ENCODE measurements around the gene KLHL29.

The KLHL29 gene

DNA sequence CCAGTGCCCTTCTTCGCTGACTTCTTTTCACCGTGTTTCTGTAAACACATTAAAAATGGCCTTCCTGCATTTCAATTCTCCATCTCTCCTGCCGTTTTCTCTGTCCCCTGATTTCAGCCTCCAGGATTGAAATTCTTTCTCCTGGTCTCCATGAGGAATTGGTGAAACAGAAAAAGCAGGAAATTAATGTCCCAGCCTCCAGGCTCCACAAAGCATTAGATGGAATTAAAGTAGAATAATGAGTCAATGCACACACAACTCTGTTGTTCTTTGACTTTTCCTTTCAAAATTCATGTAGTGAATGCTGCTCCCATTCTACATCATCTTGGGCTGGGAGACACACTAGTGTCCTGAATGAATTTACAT, 209.5 kb downstream of the KLHL29 start:
- TF ChIP-seq, protein P1, sequence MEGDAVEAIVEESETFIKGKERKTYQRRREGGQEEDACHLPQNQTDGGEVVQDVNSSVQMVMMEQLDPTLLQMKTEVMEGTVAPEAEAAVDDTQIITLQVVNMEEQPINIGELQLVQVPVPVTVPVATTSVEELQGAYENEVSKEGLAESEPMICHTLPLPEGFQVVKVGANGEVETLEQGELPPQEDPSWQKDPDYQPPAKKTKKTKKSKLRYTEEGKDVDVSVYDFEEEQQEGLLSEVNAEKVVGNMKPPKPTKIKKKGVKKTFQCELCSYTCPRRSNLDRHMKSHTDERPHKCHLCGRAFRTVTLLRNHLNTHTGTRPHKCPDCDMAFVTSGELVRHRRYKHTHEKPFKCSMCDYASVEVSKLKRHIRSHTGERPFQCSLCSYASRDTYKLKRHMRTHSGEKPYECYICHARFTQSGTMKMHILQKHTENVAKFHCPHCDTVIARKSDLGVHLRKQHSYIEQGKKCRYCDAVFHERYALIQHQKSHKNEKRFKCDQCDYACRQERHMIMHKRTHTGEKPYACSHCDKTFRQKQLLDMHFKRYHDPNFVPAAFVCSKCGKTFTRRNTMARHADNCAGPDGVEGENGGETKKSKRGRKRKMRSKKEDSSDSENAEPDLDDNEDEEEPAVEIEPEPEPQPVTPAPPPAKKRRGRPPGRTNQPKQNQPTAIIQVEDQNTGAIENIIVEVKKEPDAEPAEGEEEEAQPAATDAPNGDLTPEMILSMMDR (IDR thresholded peaks at IDR 0.05), result no peak

DNA sequence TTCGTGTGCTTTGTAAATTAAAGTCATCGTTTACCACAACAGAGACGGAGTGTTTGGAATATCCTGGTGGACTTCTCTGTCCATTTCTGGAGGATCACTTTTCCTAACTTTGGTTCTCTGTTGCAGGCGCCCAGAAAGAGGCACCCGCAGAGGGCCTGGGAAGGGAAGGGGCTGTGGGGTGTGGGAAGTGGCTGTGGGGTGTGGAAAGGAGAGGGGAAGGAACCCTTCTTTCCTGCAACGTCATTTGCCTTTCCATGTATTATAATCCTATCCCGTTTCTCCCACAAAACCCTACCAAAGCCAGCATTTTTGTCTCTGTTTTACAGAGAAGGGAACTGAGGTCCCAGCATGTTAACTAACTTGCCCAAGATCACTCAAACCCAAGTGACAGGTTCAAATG, 210.0 kb downstream of the KLHL29 start:
- TF ChIP-seq, protein P1 (IDR thresholded peaks at IDR 0.05), result no peak

DNA sequence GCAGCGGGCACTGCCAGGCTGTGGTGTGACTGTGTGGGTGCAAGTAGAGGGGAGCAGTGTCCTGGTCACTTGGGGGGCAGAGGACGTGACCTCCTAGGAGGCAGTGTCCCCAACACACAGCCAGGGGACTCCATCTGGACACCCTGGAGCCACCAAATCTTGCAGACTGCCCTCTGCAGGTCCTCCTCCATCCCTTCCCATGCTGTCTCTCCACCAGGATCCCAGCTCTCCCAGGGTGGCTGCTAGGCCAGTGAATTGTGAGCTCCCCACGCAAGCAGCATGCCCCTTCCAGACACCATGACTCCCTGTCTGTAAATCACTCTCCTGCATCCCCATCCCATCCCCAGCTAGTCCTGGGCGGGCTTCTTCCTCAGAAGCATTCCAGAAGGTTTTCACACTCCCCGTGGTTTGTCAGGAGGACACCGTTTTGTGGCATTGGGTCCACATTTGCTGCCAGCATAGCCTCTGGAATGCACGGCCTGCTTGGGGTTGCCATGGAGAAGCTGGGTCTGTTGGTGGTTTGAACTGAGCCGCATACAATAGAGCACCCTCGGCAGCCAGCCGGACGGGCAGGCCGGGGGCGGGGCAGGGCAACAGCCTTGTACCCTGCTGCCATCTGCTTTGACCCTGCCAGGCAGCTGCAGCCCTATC, 210.7 kb downstream of the KLHL29 start:
- TF ChIP-seq, protein P1 (IDR thresholded peaks at IDR 0.05), result no peak

DNA sequence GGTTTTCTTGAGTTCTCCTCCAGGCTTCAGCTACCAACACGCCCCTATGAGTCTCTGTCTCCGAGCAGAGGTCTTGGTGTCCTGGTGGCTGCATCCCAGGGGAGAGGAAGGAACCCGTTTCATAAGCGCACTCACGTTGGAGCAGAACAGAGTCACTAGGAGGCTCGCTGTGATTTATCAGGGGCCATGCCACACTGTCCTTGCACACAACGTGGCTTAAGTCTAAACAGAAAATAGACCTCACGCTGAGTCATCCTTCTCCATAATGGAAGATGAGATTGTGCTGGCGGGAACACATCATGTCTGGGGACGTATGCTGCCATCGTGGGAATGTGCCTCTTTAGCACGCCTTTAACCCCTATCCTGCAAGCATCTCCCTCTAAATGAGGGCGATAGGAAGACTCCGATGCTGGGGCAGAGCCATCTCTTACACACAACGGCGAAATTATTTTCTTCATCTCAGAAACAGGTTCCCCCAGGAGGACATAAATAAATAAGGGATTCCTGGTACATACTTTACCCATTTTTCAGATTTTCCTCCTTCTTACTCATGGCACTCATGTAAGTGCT, 211.4 kb downstream of the KLHL29 start:
- TF ChIP-seq, protein P1 (IDR thresholded peaks at IDR 0.05), result no peak

DNA sequence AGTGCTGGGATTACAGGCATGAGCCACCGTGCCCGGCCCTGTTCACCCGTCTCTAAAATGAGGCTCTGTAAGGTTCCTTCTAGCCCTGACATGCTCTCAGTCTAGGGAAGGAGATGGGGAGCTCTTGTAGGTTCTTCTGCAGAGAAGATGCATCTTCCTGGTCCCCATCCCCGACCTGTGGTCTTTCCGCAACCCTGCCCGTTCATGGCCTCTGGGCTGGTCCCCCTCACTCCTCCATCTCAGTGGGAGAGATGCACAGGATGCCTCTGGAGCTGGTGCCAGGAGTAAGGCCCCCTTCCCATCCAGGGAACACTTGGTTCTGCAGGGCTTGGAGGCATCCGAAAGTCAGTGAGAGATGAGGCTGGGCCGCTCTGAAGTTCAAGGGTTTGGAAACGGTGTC, 212.7 kb downstream of the KLHL29 start:
- TF ChIP-seq, protein P1 (IDR thresholded peaks at IDR 0.05), result no peak

DNA sequence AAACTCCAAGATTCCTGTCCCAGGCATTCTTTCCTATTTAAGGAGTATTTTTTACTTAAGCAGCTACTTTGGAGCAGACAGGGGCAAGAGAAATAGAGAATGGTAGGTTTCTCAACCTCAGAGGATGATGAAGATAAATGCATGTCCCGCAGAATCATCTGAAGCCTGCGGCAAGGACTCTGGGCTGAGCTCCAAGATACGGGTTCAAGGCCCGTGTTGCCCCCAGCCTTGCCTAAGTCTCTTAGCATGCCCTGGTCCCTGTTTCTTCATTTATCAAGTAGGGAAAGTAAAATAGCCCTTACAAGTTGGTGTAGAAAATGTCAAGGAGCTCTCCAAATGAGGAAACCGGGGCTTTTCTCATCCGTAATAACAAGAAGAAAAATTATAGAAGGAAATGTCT, 214.0 kb downstream of the KLHL29 start:
- TF ChIP-seq, protein P1 (IDR thresholded peaks at IDR 0.05), result no peak

DNA sequence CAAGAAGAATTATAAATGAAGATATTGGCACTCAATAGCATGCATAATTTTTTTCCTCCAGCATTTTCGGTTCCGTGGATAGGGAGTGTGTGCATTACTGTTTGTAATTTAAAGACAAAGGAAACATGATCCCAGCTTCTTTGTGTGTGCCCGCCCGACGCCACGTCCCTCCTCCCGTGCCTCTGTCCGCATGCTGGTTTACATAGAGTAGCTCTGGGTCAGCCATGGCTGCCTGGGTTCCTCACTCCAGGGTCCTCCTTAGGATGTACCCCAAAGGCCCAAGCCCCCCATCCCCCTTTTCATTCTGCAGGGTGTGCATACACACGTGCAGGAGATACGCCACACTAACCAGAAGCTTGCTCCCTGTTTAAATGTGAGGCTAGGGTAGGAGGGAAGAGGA, 214.7 kb downstream of the KLHL29 start:
- TF ChIP-seq, protein P1 (IDR thresholded peaks at IDR 0.05), result no peak

DNA sequence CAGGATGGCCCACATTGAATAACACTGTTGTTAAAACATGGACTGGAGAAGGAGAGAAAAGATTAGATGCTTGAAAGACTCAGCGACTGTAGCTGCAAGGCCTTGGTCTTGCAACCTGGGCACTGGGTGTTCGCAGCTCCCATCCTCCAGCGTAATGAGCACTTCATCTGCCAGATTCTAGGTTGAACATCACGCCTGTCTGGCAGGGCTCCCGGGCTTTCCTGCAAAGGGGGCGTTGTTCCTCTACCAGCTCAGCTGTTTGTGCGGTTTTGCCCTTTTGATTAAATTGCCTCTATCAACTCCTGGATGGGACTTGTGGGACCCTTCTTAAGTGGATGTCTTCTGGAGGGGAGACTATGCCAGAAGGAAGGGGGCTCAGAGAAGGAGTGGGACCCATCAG, 215.4 kb downstream of the KLHL29 start:
- TF ChIP-seq, protein P1 (IDR thresholded peaks at IDR 0.05), result no peak

Data from LNCAP (cell line).